ENCODE measurements around the gene RASSF1. TPM values are rescaled to one million over a fixed set of nuclear protein-coding genes. Genes with fewer than 3 reads are reported as not detected.

Gene RASSF1
- total RNA-seq, 1 experiment from 2014 or later, result 14.7 TPM

DNA sequence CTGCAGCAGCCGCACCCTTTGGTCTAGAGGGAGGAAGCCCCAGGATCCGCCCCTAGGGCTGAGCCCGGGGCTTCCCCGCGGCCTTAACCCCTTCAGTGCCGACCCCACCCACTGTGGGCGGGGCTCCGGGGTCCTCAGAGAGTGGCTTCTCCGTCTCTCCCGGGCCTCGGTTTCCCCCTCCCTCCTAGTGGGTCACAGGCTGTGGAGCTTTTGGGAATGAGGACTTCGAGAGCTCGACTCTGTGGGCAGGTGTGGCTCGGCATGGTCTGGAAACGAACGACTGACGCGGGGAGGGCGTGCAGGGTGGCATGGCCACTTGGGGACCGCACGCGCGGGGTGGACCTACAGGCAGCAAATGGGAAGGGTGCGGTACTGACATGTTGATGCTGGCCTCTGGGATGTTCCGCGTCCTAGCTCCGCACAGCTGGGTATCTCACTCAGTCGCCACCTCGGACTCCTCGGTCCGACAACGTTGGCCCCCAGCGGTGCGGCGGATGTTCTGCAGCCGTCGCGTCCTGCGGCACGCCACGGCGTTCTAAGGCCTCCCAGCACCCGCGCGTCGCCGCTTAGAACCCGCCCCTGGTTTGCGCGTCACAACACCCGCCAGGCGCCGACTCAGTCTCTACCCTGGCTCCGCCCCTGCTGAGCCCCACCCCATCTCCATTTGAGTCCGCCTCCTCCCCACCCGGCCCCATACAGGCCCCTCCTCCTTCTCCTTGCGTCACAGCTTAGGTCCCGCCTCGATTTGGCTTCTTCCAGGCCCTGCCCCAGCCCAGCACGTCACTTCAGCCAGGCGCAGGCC, 41.6 kb downstream of the RASSF1 start, which contains the start of the genes HYAL3 and NAA80:
Gene HYAL3 (minus strand): TSS at position 570 of the 802 bp plus-strand sequence. CDS start 3,803 bp downstream, outside the sequence.
Gene NAA80 (minus strand): TSS at position 570 of the 802 bp plus-strand sequence. CDS start 1,942 bp downstream, outside the sequence.
- Mint-ChIP-seq H3K4me1 (ENCODE audit: low read depth, unreplicated experiment) (peaks cover 24% of the 10 kb centered on the region), H3K4me3 (ENCODE audit: low read depth, unreplicated experiment) (peak within 1 kb of the TSS; percentile 96), H3K27ac (ENCODE audit: unreplicated experiment) (peak within 1 kb of the TSS; percentile 85), H3K9me3 (ENCODE audit: low read depth, unreplicated experiment) (no peaks in the 10 kb centered on the region), H3K36me3 (ENCODE audit: insufficient read depth, unreplicated experiment) (peaks cover 28% of the 10 kb centered on the region), H3K27me3 (ENCODE audit: unreplicated experiment) (no peaks in the 10 kb centered on the region)
- TSS peak; percentile 38 for BruUV-seq (replicated peaks)
- CTCF ChIA-PET, result interaction anchor here (0.6 to 1.6 kb wide), 7 partner anchors 18 to 72 kb away, joined by 3 to 7 read pairs (median 5); no protein-coding TSS in a partner anchor
- peak; percentile 46 for TF ChIP-seq CTCF (IDR thresholded peaks at IDR 0.05; ENCODE audit: unreplicated experiment)
- DNase-seq, result peak; percentile 99
- intact Hi-C loops (cut with micrococcal nuclease; ENCODE audit: unreplicated experiment), result no loop called here

GRCh38 chr3:50297896-50298725, 42.5 kb downstream of the RASSF1 start:
- H3K4me1 Mint-ChIP-seq (ENCODE audit: low read depth, unreplicated experiment), result peaks cover 25% of the 10 kb centered on the region
- TF ChIP-seq CTCF (IDR thresholded peaks at IDR 0.05; ENCODE audit: unreplicated experiment), result no peak
- BruUV-seq (replicated peaks), result no TSS peak
- H3K27me3 Mint-ChIP-seq (ENCODE audit: unreplicated experiment), result no peaks in the 10 kb centered on the region
- CTCF ChIA-PET, result no interaction called here
- peak overlapping the region; percentile 85 for H3K27ac Mint-ChIP-seq (ENCODE audit: unreplicated experiment)
- H3K4me3 Mint-ChIP-seq (ENCODE audit: low read depth, unreplicated experiment), result peak overlapping the region; percentile 96
- H3K36me3 Mint-ChIP-seq (ENCODE audit: insufficient read depth, unreplicated experiment), result peaks cover 28% of the 10 kb centered on the region
- no peak for DNase-seq
- no peaks in the 10 kb centered on the region for H3K9me3 Mint-ChIP-seq (ENCODE audit: low read depth, unreplicated experiment)
- intact Hi-C loops (cut with micrococcal nuclease; ENCODE audit: unreplicated experiment), result no loop called here

DNA sequence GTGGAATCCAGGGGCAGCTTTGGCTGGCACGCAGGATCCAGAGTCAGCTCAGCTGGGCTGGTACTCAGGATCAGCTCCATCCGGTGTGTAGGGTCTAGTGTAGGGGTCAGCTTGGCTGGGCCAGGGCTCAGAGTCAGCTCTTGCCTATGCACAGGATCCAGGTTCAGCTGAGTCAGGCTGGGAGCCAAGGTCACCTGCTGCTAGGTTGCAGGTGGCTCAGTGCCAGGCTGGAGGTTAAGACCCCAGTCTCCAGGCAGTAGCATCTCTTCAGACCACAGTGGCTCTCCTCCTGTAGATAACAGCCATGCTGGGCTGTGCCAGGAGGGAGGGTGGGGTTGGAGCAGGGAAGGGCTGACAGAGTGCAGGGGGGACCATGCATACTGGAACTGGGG, 43.3 kb downstream of the RASSF1 start:
- no peaks in the 10 kb centered on the region for H3K9me3 Mint-ChIP-seq (ENCODE audit: low read depth, unreplicated experiment)
- no peak overlapping the region for H3K4me3 Mint-ChIP-seq (ENCODE audit: low read depth, unreplicated experiment)

More for the DNA sequence above, 43.3 kb downstream of the RASSF1 start:
- H3K36me3 Mint-ChIP-seq (ENCODE audit: insufficient read depth, unreplicated experiment), result peaks cover 33% of the 10 kb centered on the region
- no TSS peak for BruUV-seq (replicated peaks)
- H3K4me1 Mint-ChIP-seq (ENCODE audit: low read depth, unreplicated experiment), result peaks cover 25% of the 10 kb centered on the region
- TF ChIP-seq CTCF (IDR thresholded peaks at IDR 0.05; ENCODE audit: unreplicated experiment), result no peak
- CTCF ChIA-PET, result no interaction called here
- no peak overlapping the region for H3K27ac Mint-ChIP-seq (ENCODE audit: unreplicated experiment)
- DNase-seq, result no peak
- intact Hi-C loops (cut with micrococcal nuclease; ENCODE audit: unreplicated experiment), result no loop called here
- H3K27me3 Mint-ChIP-seq (ENCODE audit: unreplicated experiment), result no peaks in the 10 kb centered on the region
